PC-3 (cell line): ENCODE measurements around the gene CEP89. TPM values are rescaled to one million over a fixed set of nuclear protein-coding genes. Genes with fewer than 3 reads are reported as not detected.

ENCODE experiments used
- ATAC-seq: fragments of 200-7000 bp; cut with Tn5 transposase; 2 replicates; pipeline ENCODE4 v1.9.1; 2020; ENCODE audit warnings: mild to moderate bottlenecking, moderate library complexity
- BruUV-seq: library from RNA; stranded (reverse); fragments of 400-500 nt; replicated peaks from 2 replicates; lab custom pipeline; 2021; lab: Mats Ljungman, UMichigan
- CTCF ChIA-PET: fragments of 300-600 bp; sonication (Branson Sonifier 250); formaldehyde crosslinking; loops from one replicate; lab custom pipeline; 2022; ENCODE audit warnings: antibody characterized with exemption; lab: Charles Lee
- POLR2A ChIA-PET: fragments of 300-600 bp; sonication (Branson Sonifier 250); formaldehyde crosslinking; loops from one replicate; lab custom pipeline; 2022; ENCODE audit warnings: antibody characterized with exemption; ENCODE audit not compliant: unreplicated experiment; lab: Charles Lee
- DNase-seq: peaks from one replicate; pipeline ENCODE4 v3.0.0-alpha.2; 2015
- H2AFZ ChIP-seq: fragments of 300-600 bp; sonication (generic); 2 replicates; pipeline ENCODE4 v1.6.0; 2016; ENCODE audit warnings: antibody characterized with exemption, low read length
- H3F3A ChIP-seq: fragments of 300-600 bp; sonication (generic); one replicate; pipeline ENCODE4 v1.6.0; 2017; ENCODE audit warnings: antibody characterized with exemption, low read length, control low read depth, mild to moderate bottlenecking; ENCODE audit not compliant: unreplicated experiment
- H3K27ac ChIP-seq: fragments of 300-600 bp; sonication (generic); 2 replicates; pipeline ENCODE4 v1.5.1; 2016; ENCODE audit warnings: mild to moderate bottlenecking, low read length
- H3K27me3 ChIP-seq: fragments of 300-600 bp; sonication (generic); 2 replicates; pipeline ENCODE4 v1.6.1; 2016; ENCODE audit warnings: low read length, mixed read lengths
- H3K36me3 ChIP-seq: fragments of 300-600 bp; sonication (generic); 2 replicates; pipeline ENCODE4 v1.6.1; 2016; ENCODE audit warnings: low read depth, mixed run types, low read length, mixed read lengths
- H3K4me1 ChIP-seq: fragments of 300-600 bp; sonication (generic); 2 replicates; pipeline ENCODE4 v1.5.1; 2016; ENCODE audit warnings: low read length; ENCODE audit not compliant: insufficient read depth
- H3K4me2 ChIP-seq: fragments of 300-600 bp; sonication (generic); 2 replicates; pipeline ENCODE4 v1.6.0; 2016; ENCODE audit warnings: low read length
- H3K4me3 ChIP-seq: fragments of 300-600 bp; sonication (generic); 2 replicates; pipeline ENCODE4 v1.5.1; 2016; ENCODE audit warnings: mild to moderate bottlenecking, low read length, mixed read lengths
- H3K79me2 ChIP-seq: fragments of 300-600 bp; sonication (generic); 2 replicates; pipeline ENCODE4 v1.6.1; 2017; ENCODE audit warnings: low read length, mixed read lengths
- H3K9ac ChIP-seq: fragments of 300-600 bp; sonication (generic); 2 replicates; pipeline ENCODE4 v1.6.0; 2016; ENCODE audit warnings: mild to moderate bottlenecking, low read length
- H3K9me2 ChIP-seq: fragments of 300-600 bp; sonication (generic); replicated peaks from 2 replicates; pipeline ENCODE4 v1.6.1; 2016; ENCODE audit warnings: mixed run types, low read length, mixed read lengths
- H3K9me3 ChIP-seq: fragments of 300-600 bp; sonication (generic); 2 replicates; pipeline ENCODE4 v1.6.1; 2016; ENCODE audit warnings: low read length, mixed read lengths
- H4K20me1 ChIP-seq: fragments of 300-600 bp; sonication (generic); 2 replicates; pipeline ENCODE4 v1.6.1; 2016; ENCODE audit warnings: low read length, mixed read lengths
- CTCF ChIP-seq: fragments of 300-600 bp; sonication (generic); conservative IDR thresholded peaks from 2 replicates; pipeline ENCODE4 v1.5.1; 2017; ENCODE audit warnings: antibody characterized with exemption, low read depth, mild to moderate bottlenecking, low read length
- EZH2 ChIP-seq: fragments of 300-600 bp; sonication (generic); IDR thresholded peaks from one replicate; pipeline ENCODE4 v1.6.1; 2017; ENCODE audit warnings: antibody characterized with exemption, mild to moderate bottlenecking, low read length; ENCODE audit not compliant: unreplicated experiment
- EZH2phosphoT487 ChIP-seq: fragments of 300-600 bp; sonication (generic); IDR thresholded peaks from 2 replicates; pipeline ENCODE4 v1.6.1; 2018; ENCODE audit warnings: mild to moderate bottlenecking, antibody characterized with exemption, low read length, borderline replicate concordance
- intact Hi-C: fragments of 100-400 bp; cut with micrococcal nuclease; formaldehyde crosslinking; loops from 2 replicates; pipeline ENCODE4 v1.9.0; 2023
- total RNA-seq: library from RNA; depleted of rRNA; stranded (reverse); fragments of >200 nt; gene quantifications from 2 replicates; pipeline ENCODE4 v1.2.3, GENCODE V29; 2014

CEP89 gene
- total RNA-seq, 1 experiment from 2014 or later = 9.1 TPM

- no peaks in the 10 kb centered on the region for H3K4me1 ChIP-seq
- H3K4me3 ChIP-seq = no peak overlapping the region
- DNase-seq (no peak), ATAC-seq (no peak)
- H4K20me1 ChIP-seq = no peaks in the 10 kb centered on the region
- POLR2A ChIA-PET = no interaction called here
- H3K79me2 ChIP-seq = no peaks in the 10 kb centered on the region
- no peak for TF ChIP-seq EZH2
- TF ChIP-seq CTCF = no peak
- no peak for TF ChIP-seq EZH2phosphoT487
- no peaks in the 10 kb centered on the region for H3K9me3 ChIP-seq
- H3K4me2 ChIP-seq = no peak overlapping the region
- H3K27me3 ChIP-seq = no peaks in the 10 kb centered on the region
- no peak overlapping the region for H3K27ac ChIP-seq
- no TSS peak for BruUV-seq
- no peak overlapping the region for H3K9ac ChIP-seq
- H3F3A ChIP-seq = no peaks in the 10 kb centered on the region
- no peaks in the 10 kb centered on the region for H3K9me2 ChIP-seq
- intact Hi-C loops = no loop called here
- no peak overlapping the region for H2AFZ ChIP-seq
- CTCF ChIA-PET = no interaction called here
- no peaks in the 10 kb centered on the region for H3K36me3 ChIP-seq
Measured at GRCh38 chr19:32863841-32864240, 107.9 kb downstream of the CEP89 start.

GRCh38 chr19:32863301-32863700 is 108.5 kb downstream of the CEP89 start:
- H3K9ac ChIP-seq = no peak overlapping the region
- BruUV-seq = no TSS peak
- H3K9me3 ChIP-seq = no peaks in the 10 kb centered on the region
- TF ChIP-seq CTCF (no peak), EZH2phosphoT487 (no peak), EZH2 (no peak)
- no peaks in the 10 kb centered on the region for H4K20me1 ChIP-seq
- ChIA-PET POLR2A (no interaction called here), CTCF (no interaction called here)
- no peak overlapping the region for H3K4me2 ChIP-seq
- ATAC-seq = no peak
- no peak overlapping the region for H3K27ac ChIP-seq
- H3K4me3 ChIP-seq = no peak overlapping the region
- no peaks in the 10 kb centered on the region for H3K36me3 ChIP-seq
- no peaks in the 10 kb centered on the region for H3F3A ChIP-seq
- no peaks in the 10 kb centered on the region for H3K9me2 ChIP-seq
- H3K4me1 ChIP-seq = no peaks in the 10 kb centered on the region
- H3K27me3 ChIP-seq = no peaks in the 10 kb centered on the region
- no peak overlapping the region for H2AFZ ChIP-seq
- DNase-seq = no peak
- intact Hi-C loops = no loop called here
- H3K79me2 ChIP-seq = no peaks in the 10 kb centered on the region

GRCh38 chr19:32862741-32863140 is 109.0 kb downstream of the CEP89 start:
- Histone ChIP-seq H3K4me2 (no peak overlapping the region), H3K9ac (no peak overlapping the region), H3F3A (no peaks in the 10 kb centered on the region), H3K79me2 (no peaks in the 10 kb centered on the region), H2AFZ (no peak overlapping the region), H3K27me3 (no peaks in the 10 kb centered on the region), H3K4me1 (no peaks in the 10 kb centered on the region), H4K20me1 (no peaks in the 10 kb centered on the region), H3K4me3 (no peak overlapping the region), H3K27ac (no peak overlapping the region), H3K9me3 (no peaks in the 10 kb centered on the region), H3K9me2 (no peaks in the 10 kb centered on the region), H3K36me3 (no peaks in the 10 kb centered on the region)
- POLR2A ChIA-PET = no interaction called here
- DNase-seq (no peak), ATAC-seq (no peak)
- intact Hi-C loops = no loop called here
- TF ChIP-seq EZH2 (no peak), CTCF (no peak), EZH2phosphoT487 (no peak)
- CTCF ChIA-PET = no interaction called here
- no TSS peak for BruUV-seq
